Activated naive CD4-positive, alpha-beta T cell treated with anti-CD3 and anti-CD28 coated beads, Interleukin-2, amount 10 ng/mL, durations not matched to agents 7 days and 5 days (primary cell): ENCODE results near the gene DPH2.

ENCODE experiments used
- CTCF ChIA-PET: fragments of 350-600 bp; sonication (Branson Sonifier 250); formaldehyde crosslinking; loops from one replicate; lab custom pipeline; 2021; ENCODE audit warnings: antibody characterized with exemption; lab: Charles Lee
- DNase-seq: peaks from one replicate; pipeline ENCODE4 v3.0.0-alpha.2; 2020
- H3K27ac Mint-ChIP-seq: one replicate; pipeline ENCODE4 v1.8.0; 2021; ENCODE audit warnings: mild to moderate bottlenecking, moderate library complexity, mixed read lengths
- H3K27me3 Mint-ChIP-seq: one replicate; pipeline ENCODE4 v1.8.0; 2021; ENCODE audit warnings: mild to moderate bottlenecking, mixed read lengths
- H3K36me3 Mint-ChIP-seq: one replicate; pipeline ENCODE4 v1.8.0; 2021; ENCODE audit warnings: mixed read lengths
- H3K4me1 Mint-ChIP-seq: one replicate; pipeline ENCODE4 v1.8.0; 2021; ENCODE audit warnings: mixed read lengths
- H3K4me3 Mint-ChIP-seq: one replicate; pipeline ENCODE4 v1.8.0; 2021; ENCODE audit warnings: mild to moderate bottlenecking, moderate library complexity, mixed read lengths
- H3K9me3 Mint-ChIP-seq: one replicate; pipeline ENCODE4 v1.8.0; 2021; ENCODE audit warnings: mixed read lengths

Gene DPH2

GRCh38 chr1:43965316-43965715 is 4.5 kb upstream of the DPH2 start:
- Mint-ChIP-seq H3K4me1 (peaks cover 15% of the 10 kb centered on the region), H3K4me3 (no peak overlapping the region), H3K27me3 (no peaks in the 10 kb centered on the region), H3K27ac (no peak overlapping the region), H3K36me3 (peaks cover 5% of the 10 kb centered on the region), H3K9me3 (no peaks in the 10 kb centered on the region)
- CTCF ChIA-PET, result no interaction called here
- no peak for DNase-seq

DNA sequence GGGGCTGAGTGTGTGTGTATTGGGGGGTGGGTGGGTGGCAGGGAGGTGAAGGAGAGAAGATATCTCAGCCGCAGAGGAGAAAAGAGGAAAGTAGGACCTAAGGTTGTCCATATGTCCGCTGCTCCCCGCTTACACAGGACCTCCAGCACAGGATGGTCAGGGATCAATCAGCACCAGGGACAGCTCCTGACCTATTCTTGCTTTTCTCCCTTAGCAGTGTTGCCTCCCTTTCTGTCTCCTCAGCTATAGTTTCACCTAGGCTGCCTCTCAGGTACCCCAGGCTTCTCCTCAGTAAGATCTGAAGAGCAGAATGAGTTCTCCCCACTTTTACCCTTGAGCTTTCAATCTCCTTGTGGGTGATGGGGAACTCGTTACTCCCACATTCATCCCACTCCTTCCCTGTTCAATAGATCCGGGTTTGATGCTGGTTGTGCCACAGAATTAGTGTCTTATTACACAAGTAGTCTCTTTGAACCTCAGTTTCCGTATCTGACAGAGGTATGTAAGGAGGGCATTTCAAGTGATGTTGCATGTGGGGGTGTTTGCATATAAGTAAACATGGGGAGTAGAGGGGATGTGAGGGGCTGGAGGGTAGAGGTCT is 1.4 kb upstream of the DPH2 start:
- H3K27ac Mint-ChIP-seq, result no peak overlapping the region
- DNase-seq, result peak; percentile 66
- peaks cover 30% of the 10 kb centered on the region for H3K4me1 Mint-ChIP-seq
- H3K36me3 Mint-ChIP-seq, result peaks cover 7% of the 10 kb centered on the region
- H3K27me3 Mint-ChIP-seq, result no peaks in the 10 kb centered on the region
- no peaks in the 10 kb centered on the region for H3K9me3 Mint-ChIP-seq
- CTCF ChIA-PET, result interaction anchor here (1.2 kb wide), 1 partner anchor 205 kb away, joined by 3 read pairs; no protein-coding TSS in a partner anchor
- no peak overlapping the region for H3K4me3 Mint-ChIP-seq

DNA sequence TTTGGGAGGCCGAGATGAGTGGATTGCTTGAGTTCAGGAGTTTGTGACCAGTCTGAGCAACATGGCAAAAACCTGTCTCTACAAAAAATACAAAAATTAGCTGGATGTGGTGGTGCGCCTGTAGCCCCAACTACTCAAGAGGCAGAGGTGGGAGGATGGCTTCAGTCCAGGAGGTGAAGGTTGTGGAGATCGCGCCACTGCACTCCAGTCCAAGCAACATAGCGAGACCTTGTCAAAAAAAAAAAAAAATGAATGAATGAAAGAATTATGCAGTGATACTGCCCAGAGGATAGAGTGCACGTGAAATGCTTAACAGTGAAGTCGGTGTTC is 429 bp upstream of the DPH2 start:
- H3K27me3 Mint-ChIP-seq, result no peaks in the 10 kb centered on the region
- H3K9me3 Mint-ChIP-seq, result no peaks in the 10 kb centered on the region
- CTCF ChIA-PET, result no interaction called here
- H3K4me3 Mint-ChIP-seq, result peak overlapping the region; percentile 91
- H3K4me1 Mint-ChIP-seq, result peaks cover 40% of the 10 kb centered on the region
- no peak overlapping the region for H3K27ac Mint-ChIP-seq
- DNase-seq, result no peak
- peaks cover 10% of the 10 kb centered on the region for H3K36me3 Mint-ChIP-seq

- no peak for DNase-seq
- peak overlapping the region; percentile 91 for H3K4me3 Mint-ChIP-seq
- H3K27me3 Mint-ChIP-seq, result no peaks in the 10 kb centered on the region
- peaks cover 10% of the 10 kb centered on the region for H3K36me3 Mint-ChIP-seq
- CTCF ChIA-PET, result interaction anchor here (0.6 to 1.2 kb wide), 4 partner anchors 11 to 36 kb away, joined by 3 to 4 read pairs (median 3); no protein-coding TSS in a partner anchor
- no peaks in the 10 kb centered on the region for H3K9me3 Mint-ChIP-seq
- peaks cover 40% of the 10 kb centered on the region for H3K4me1 Mint-ChIP-seq
- peak overlapping the region; percentile 71 for H3K27ac Mint-ChIP-seq
These were observed 692 bp downstream of the DPH2 start for GRCh38 chr1:43970502-43970901.

GRCh38 chr1:43970911-43971310 is 1.1 kb downstream of the DPH2 start:
- Mint-ChIP-seq H3K27ac (peak overlapping the region; percentile 66), H3K4me1 (peaks cover 43% of the 10 kb centered on the region), H3K9me3 (no peaks in the 10 kb centered on the region), H3K36me3 (peaks cover 13% of the 10 kb centered on the region), H3K4me3 (peak overlapping the region; percentile 91), H3K27me3 (no peaks in the 10 kb centered on the region)
- DNase-seq, result no peak
- CTCF ChIA-PET, result interaction anchor here (0.6 to 1.2 kb wide), 3 partner anchors 12 to 25 kb away, joined by 3 to 4 read pairs (median 3); no protein-coding TSS in a partner anchor

GRCh38 chr1:43971336-43971980 is 1.6 kb downstream of the DPH2 start:
- Mint-ChIP-seq H3K4me1 (peaks cover 48% of the 10 kb centered on the region), H3K27me3 (no peaks in the 10 kb centered on the region), H3K36me3 (peaks cover 17% of the 10 kb centered on the region), H3K4me3 (peak overlapping the region; percentile 91), H3K9me3 (no peaks in the 10 kb centered on the region), H3K27ac (no peak overlapping the region)
- no peak for DNase-seq
- CTCF ChIA-PET, result interaction anchor here (0.6 kb wide), 2 partner anchors 22 to 74 kb away, joined by 4 read pairs; no protein-coding TSS in a partner anchor

- H3K9me3 Mint-ChIP-seq, result no peaks in the 10 kb centered on the region
- H3K4me1 Mint-ChIP-seq, result peaks cover 68% of the 10 kb centered on the region
- CTCF ChIA-PET, result interaction anchor here (2.2 kb wide), 1 partner anchor 39 kb away, joined by 15 read pairs; no protein-coding TSS in a partner anchor
- H3K4me3 Mint-ChIP-seq, result peak overlapping the region; percentile 75
- H3K27me3 Mint-ChIP-seq, result peaks cover 4% of the 10 kb centered on the region
- DNase-seq, result no peak
- peaks cover 35% of the 10 kb centered on the region for H3K36me3 Mint-ChIP-seq
- peak overlapping the region; percentile 91 for H3K27ac Mint-ChIP-seq
These were observed 4.2 kb downstream of the DPH2 start for GRCh38 chr1:43973981-43974442.

- H3K27ac Mint-ChIP-seq, result peak within 1 kb of the TSS; percentile 91
- DNase-seq, result peak; percentile 97
- H3K4me1 Mint-ChIP-seq, result peaks cover 63% of the 10 kb centered on the region
- H3K27me3 Mint-ChIP-seq, result peaks cover 5% of the 10 kb centered on the region
- CTCF ChIA-PET, result interaction anchor here (0.9 to 2.2 kb wide), 2 partner anchors 38 to 40 kb away, joined by 4 to 15 read pairs; no protein-coding TSS in a partner anchor
- no peaks in the 10 kb centered on the region for H3K9me3 Mint-ChIP-seq
- peaks cover 35% of the 10 kb centered on the region for H3K36me3 Mint-ChIP-seq
- peak within 1 kb of the TSS; percentile 75 for H3K4me3 Mint-ChIP-seq
These were observed 4.8 kb downstream of the DPH2 start, which contains the start of gene ATP6V0B for GRCh38 chr1:43974443-43975248. TSS of gene ATP6V0B (plus strand) at chr1:43974960. CDS start at chr1:43975041, 81 bp downstream.

GRCh38 chr1:43975249-43975961 is 5.6 kb downstream of the DPH2 start:
- Mint-ChIP-seq H3K36me3 (peaks cover 36% of the 10 kb centered on the region), H3K27me3 (peaks cover 11% of the 10 kb centered on the region), H3K9me3 (no peaks in the 10 kb centered on the region), H3K27ac (peak overlapping the region; percentile 91), H3K4me1 (peaks cover 62% of the 10 kb centered on the region), H3K4me3 (peak overlapping the region; percentile 75)
- CTCF ChIA-PET, result interaction anchor here (0.7 to 2.2 kb wide), 4 partner anchors 15 to 41 kb away, joined by 3 to 15 read pairs (median 4); no protein-coding TSS in a partner anchor
- DNase-seq, result peak; percentile 75

- peaks cover 36% of the 10 kb centered on the region for H3K36me3 Mint-ChIP-seq
These were observed 6.2 kb downstream of the DPH2 start for GRCh38 chr1:43976045-43976444.

DNA sequence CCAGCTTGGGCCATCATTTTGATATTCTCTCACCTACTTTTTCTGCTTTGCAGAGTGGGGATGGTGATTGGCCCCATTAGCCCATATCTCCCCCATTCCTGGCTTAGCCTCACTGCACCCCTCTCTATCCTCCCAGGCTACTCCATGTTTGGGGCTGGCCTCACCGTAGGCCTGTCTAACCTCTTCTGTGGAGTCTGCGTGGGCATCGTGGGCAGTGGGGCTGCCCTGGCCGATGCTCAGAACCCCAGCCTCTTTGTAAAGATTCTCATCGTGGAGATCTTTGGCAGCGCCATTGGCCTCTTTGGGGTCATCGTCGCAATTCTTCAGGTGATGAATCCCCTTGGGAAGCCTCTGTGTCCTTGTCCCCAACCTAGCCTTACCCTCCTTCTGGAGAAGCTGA is 7.1 kb downstream of the DPH2 start:
- Mint-ChIP-seq H3K27ac (no peak overlapping the region), H3K9me3 (no peaks in the 10 kb centered on the region), H3K4me3 (peak overlapping the region; percentile 75), H3K36me3 (peaks cover 36% of the 10 kb centered on the region), H3K27me3 (peaks cover 11% of the 10 kb centered on the region), H3K4me1 (peaks cover 56% of the 10 kb centered on the region)
- DNase-seq, result no peak
- CTCF ChIA-PET, result interaction anchor here (1.2 kb wide), 1 partner anchor 31 kb away, joined by 4 read pairs; no protein-coding TSS in a partner anchor

More at GRCh38 chr1:43976045-43976444, 6.2 kb downstream of the DPH2 start:
- peak overlapping the region; percentile 75 for H3K4me3 Mint-ChIP-seq
- H3K27me3 Mint-ChIP-seq, result peaks cover 11% of the 10 kb centered on the region
- CTCF ChIA-PET, result interaction anchor here (0.7 to 2.2 kb wide), 3 partner anchors 14 to 41 kb away, joined by 3 to 15 read pairs (median 3); no protein-coding TSS in a partner anchor
- no peaks in the 10 kb centered on the region for H3K9me3 Mint-ChIP-seq
- peaks cover 60% of the 10 kb centered on the region for H3K4me1 Mint-ChIP-seq
- DNase-seq, result no peak
- H3K27ac Mint-ChIP-seq, result peak overlapping the region; percentile 91

DNA sequence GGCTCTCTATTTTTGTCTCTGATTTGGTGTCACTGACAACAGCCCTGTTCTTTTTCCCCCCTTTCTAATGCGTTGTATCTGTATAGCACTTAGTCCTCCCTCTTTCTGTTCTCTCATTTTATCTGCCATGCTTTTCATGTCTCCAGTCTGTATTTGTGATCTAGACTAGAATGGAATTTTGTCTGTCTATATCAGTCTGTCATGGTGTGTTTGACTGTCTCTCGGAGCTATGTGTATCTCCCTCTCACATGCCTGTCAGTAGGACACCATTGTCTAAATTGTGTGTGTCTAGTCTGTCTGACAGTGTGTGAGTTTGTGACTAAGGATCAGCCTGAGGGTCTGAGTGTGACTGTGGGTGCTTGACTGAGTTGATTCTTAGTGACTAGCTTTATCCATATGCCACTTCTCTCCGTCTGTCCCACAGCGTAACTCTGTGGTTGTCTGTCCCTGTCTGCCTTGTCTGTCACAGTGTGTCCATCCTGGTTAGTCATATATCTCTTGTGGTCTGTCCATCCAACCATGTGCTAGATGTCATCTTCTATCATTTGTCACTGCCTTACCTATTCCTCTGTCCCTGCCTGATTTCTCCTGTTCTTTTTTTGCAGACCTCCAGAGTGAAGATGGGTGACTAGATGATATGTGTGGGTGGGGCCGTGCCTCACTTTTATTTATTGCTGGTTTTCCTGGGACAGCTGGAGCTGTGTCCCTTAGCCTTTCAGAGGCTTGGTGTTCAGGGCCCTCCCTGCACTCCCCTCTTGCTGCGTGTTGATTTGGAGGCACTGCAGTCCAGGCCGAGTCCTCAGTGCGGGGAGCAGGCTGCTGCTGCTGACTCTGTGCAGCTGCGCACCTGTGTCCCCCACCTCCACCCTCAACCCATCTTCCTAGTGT is 7.8 kb downstream of the DPH2 start:
- H3K4me1 Mint-ChIP-seq, result peaks cover 56% of the 10 kb centered on the region
- no peaks in the 10 kb centered on the region for H3K9me3 Mint-ChIP-seq
- H3K27me3 Mint-ChIP-seq, result peaks cover 11% of the 10 kb centered on the region
- CTCF ChIA-PET, result interaction anchor here (1.0 to 1.2 kb wide), 2 partner anchors 29 to 32 kb away, joined by 3 to 4 read pairs; no protein-coding TSS in a partner anchor
- no peak for DNase-seq
- H3K4me3 Mint-ChIP-seq, result peak overlapping the region; percentile 75
- H3K36me3 Mint-ChIP-seq, result peaks cover 36% of the 10 kb centered on the region
- H3K27ac Mint-ChIP-seq, result no peak overlapping the region
